HL-60/S4 treated with phorbol 12-myristate 13-acetate at 8.2 ng/mL for 4 days and 3 days (cell line): ENCODE measurements around the gene DEPDC7.

Experiments
- in situ Hi-C: fragments of 300-500 bp; cut with MboI; formaldehyde crosslinking; loops from 2 replicates; pipeline ENCODE4 v1.15.0; 2022; ENCODE audit warnings: low sequenced_read_pairs

The DEPDC7 gene

GRCh38 chr11:33015621-33016551 lies at the start of gene DEPDC7:
TSS of gene DEPDC7 (plus strand) at chr11:33015878. CDS start at chr11:33015956, 78 bp downstream.
- in situ Hi-C loops, result no loop called here

- in situ Hi-C loops, result loop anchor here (10.0 to 25.0 kb wide), 2 partner anchors 96 to 106 kb away; no protein-coding TSS in a partner anchor
Measured at GRCh38 chr11:32968541-32968940, 47.1 kb upstream of the DEPDC7 start.

GRCh38 chr11:32972233-32972632 lies 43.4 kb upstream of the DEPDC7 start:
- in situ Hi-C loops, result loop anchor here (25.0 kb wide), 1 partner anchor 110 kb away; no protein-coding TSS in a partner anchor

- in situ Hi-C loops, result loop anchor here (25.0 kb wide), 1 partner anchor 110 kb away; no protein-coding TSS in a partner anchor
Measured at GRCh38 chr11:32972781-32973180, 42.9 kb upstream of the DEPDC7 start.

GRCh38 chr11:32982626-32983025 lies 33.1 kb upstream of the DEPDC7 start:
- in situ Hi-C loops, result no loop called here

- in situ Hi-C loops, result no loop called here
Measured at GRCh38 chr11:32983506-32983905, 32.2 kb upstream of the DEPDC7 start.

- in situ Hi-C loops, result no loop called here
Measured at GRCh38 chr11:32985600-32985999, 30.1 kb upstream of the DEPDC7 start.

GRCh38 chr11:32987851-32988250 lies 27.8 kb upstream of the DEPDC7 start:
- in situ Hi-C loops, result no loop called here

GRCh38 chr11:32990481-32990880 lies 25.2 kb upstream of the DEPDC7 start:
- in situ Hi-C loops, result no loop called here

- in situ Hi-C loops, result no loop called here
Measured at GRCh38 chr11:32991427-32991826, 24.3 kb upstream of the DEPDC7 start.

- in situ Hi-C loops, result no loop called here
Measured at GRCh38 chr11:32991898-32992297, 23.8 kb upstream of the DEPDC7 start.

- in situ Hi-C loops, result no loop called here
Measured at GRCh38 chr11:33000181-33000580, 15.5 kb upstream of the DEPDC7 start.

GRCh38 chr11:33001281-33001680 lies 14.4 kb upstream of the DEPDC7 start:
- in situ Hi-C loops, result no loop called here

- in situ Hi-C loops, result no loop called here
Measured at GRCh38 chr11:33001751-33002542, 13.7 kb upstream of the DEPDC7 start.

- in situ Hi-C loops, result no loop called here
Measured at GRCh38 chr11:33005175-33005574, 10.5 kb upstream of the DEPDC7 start.

- in situ Hi-C loops, result no loop called here
Measured at GRCh38 chr11:33006010-33006409, 9.7 kb upstream of the DEPDC7 start.

- in situ Hi-C loops, result no loop called here
Measured at GRCh38 chr11:33013755-33014154, 1.9 kb upstream of the DEPDC7 start.

- in situ Hi-C loops, result no loop called here
Measured at GRCh38 chr11:33016654-33017053, 976 bp downstream of the DEPDC7 start.

- in situ Hi-C loops, result no loop called here
Measured at GRCh38 chr11:33017478-33017877, 1.8 kb downstream of the DEPDC7 start.

GRCh38 chr11:33017965-33018364 lies 2.3 kb downstream of the DEPDC7 start:
- in situ Hi-C loops, result no loop called here

- in situ Hi-C loops, result no loop called here
Measured at GRCh38 chr11:33018840-33019239, 3.2 kb downstream of the DEPDC7 start.

- in situ Hi-C loops, result no loop called here
Measured at GRCh38 chr11:33021501-33021900, 5.8 kb downstream of the DEPDC7 start.
